ENCODE results near the gene HOMER2.

DNA sequence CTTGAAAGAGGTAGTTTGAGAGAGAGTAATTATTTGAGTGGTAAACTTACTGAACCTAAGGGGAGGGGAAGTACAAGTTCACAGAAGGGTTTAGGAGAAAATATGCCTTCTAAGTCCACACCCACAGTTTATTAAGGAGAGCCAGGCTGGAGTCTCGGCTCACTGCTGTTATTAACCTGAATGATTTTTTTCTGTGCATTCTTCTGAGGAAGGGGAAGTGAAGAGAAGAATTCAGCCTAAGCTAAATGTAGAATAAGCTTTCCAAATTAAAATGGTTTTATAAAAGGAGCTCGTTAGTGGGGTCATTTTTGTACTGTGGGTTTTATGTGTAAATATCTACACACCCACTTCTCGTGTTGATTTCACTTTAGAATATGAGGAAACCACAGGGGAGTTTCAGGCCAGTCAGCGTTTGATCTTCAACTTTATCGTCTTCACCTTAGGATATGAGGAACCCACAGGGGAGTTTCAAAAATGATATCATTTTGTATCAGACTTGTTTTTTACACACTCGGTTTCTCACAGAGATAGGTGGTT, 141.6 kb downstream of the HOMER2 start:
- TF ChIP-seq, protein P1, sequence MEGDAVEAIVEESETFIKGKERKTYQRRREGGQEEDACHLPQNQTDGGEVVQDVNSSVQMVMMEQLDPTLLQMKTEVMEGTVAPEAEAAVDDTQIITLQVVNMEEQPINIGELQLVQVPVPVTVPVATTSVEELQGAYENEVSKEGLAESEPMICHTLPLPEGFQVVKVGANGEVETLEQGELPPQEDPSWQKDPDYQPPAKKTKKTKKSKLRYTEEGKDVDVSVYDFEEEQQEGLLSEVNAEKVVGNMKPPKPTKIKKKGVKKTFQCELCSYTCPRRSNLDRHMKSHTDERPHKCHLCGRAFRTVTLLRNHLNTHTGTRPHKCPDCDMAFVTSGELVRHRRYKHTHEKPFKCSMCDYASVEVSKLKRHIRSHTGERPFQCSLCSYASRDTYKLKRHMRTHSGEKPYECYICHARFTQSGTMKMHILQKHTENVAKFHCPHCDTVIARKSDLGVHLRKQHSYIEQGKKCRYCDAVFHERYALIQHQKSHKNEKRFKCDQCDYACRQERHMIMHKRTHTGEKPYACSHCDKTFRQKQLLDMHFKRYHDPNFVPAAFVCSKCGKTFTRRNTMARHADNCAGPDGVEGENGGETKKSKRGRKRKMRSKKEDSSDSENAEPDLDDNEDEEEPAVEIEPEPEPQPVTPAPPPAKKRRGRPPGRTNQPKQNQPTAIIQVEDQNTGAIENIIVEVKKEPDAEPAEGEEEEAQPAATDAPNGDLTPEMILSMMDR (IDR thresholded peaks at IDR 0.05), result no peak
- TF ChIP-seq POLR2AphosphoS5 (IDR thresholded peaks at IDR 0.05) (no peak), POLR2A (IDR thresholded peaks at IDR 0.05) (no peak), EP300 (IDR thresholded peaks at IDR 0.05; ENCODE audit: low read depth) (no peak)
